ENCODE measurements around the gene BNC2.

The BNC2 gene

DNA sequence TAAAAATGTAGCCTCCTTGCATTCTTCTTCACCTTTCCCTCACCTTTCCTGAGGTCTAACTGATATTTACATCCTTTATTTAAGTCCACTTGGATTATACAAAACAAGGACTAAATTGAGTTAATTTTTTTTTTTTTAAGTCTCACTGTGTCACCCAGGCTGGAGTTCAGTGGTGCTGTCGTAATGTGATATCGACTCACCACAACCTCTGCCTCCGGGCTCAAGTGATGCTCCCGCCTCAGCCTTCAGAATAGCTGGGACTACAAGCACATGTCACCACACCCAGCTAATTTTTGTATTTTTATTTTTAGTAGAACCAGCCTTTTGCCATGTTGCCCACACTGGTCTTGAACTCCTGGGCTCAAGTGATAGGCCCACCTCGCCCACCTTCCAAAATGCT lies 195.3 kb downstream of the BNC2 start:
- no peak for DNase-seq (ENCODE audit: low read depth in 2 of 2)

DNA sequence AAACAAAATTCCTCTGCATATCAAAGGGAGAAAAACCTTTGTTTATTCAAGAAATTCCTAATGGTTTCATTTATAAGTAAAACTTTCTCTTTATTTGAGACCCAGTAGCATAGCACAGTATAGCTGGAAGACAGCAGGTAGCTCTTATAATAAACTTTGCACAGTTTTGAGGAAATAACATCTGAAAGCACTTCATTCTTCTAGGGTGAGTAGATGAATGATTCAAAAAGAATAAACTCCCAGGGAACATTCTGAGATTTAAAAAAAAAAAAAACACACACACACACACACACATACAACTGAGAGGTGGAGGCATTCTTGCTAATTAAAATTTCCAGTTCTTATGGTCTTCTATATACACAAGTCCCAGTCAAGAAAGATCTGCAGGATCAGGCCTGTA lies 197.3 kb downstream of the BNC2 start:
- DNase-seq (ENCODE audit: low read depth in 2 of 2): no peak

DNA sequence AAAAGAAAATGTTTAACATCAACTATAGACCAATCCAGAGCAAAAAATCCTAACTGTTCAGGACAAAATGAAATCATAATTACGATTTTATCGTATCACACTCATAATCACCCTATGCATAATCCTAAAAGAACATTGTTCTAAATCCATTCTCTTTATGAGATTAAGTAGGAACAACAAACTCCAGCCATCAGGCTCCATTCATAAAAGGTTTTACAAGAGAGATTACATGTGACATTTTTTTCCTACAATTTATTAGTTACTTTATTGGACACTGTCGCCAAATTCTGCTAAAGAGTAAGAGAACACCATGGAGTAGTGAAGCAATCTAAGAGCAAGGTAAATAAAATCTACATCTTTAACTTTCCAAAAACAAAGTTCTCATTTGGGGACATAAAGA lies 198.0 kb downstream of the BNC2 start:
- DNase-seq (ENCODE audit: low read depth in 2 of 2): no peak

DNA sequence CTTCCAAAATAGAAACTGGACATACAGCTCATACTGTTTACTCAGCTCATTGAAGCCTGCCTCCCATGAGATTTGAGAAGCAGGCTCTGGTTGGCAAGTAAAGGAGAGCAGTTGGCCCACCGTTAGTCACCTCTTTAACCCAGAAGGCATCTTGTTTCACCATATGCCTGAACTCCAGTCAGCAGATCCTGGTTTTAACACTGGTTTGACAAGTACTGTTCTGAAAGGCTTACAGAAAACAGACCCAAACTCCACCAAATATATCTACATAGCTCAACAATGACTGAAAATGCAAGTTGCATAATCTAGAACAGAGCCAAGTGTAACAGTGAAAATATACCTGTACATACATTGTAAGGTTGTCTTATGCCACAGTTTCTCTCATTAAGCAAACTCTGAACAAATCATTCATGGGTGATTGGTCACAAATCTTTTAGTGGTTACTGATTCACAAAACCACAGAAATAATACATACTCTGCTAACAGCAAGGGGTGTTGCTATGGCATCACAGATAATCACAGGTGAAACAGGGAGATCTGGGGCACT lies 198.8 kb downstream of the BNC2 start:
- no peak for DNase-seq (ENCODE audit: low read depth in 2 of 2)

- no peak for DNase-seq (ENCODE audit: low read depth in 2 of 2)
These were observed 199.7 kb downstream of the BNC2 start for GRCh38 chr9:16670791-16671190.

GRCh38 chr9:16668734-16669295 lies 201.7 kb downstream of the BNC2 start:
- no peak for DNase-seq (ENCODE audit: low read depth in 2 of 2)

DNA sequence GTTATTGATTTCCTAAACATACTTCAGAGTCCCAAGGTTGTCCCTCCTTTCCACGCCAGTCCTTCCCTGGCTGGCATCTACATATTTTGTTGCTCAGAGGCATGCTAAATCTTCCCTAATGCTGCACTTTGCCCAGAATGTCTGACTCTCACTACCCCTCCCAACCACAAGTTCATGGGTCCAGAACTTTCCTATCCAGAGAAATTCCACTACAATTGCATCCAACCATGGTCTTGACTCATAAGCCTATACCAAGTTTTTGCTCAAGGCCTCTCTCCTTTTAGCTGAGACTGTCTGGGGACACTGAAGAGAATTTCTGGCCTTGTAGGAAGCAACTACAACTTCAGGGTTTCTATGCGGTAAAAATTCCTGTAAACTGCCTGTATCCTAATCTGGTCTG lies 206.3 kb downstream of the BNC2 start:
- no peak for DNase-seq (ENCODE audit: low read depth in 2 of 2)

GRCh38 chr9:16661816-16662215 lies 208.7 kb downstream of the BNC2 start:
- no peak for DNase-seq (ENCODE audit: low read depth in 2 of 2)

DNA sequence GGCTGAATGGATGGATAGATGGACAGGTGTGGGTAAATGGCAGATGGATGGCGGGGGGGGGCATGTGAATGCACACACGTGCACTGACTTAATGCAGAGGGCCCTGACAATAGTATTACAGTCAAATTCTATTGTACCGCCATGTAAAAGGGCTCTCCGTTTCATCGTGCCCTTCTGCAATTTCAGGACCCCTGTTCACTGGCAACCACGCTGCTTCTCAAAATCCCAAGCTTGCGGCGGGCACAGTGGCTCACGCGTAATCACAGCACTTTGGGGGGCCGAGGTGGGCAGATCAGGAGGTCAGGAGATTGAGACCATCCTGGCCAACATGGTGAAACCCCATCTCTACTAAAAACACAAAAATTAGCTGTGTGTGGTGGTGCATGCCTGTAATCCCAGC lies 211.4 kb downstream of the BNC2 start:
- DNase-seq (ENCODE audit: low read depth in 2 of 2): no peak

DNA sequence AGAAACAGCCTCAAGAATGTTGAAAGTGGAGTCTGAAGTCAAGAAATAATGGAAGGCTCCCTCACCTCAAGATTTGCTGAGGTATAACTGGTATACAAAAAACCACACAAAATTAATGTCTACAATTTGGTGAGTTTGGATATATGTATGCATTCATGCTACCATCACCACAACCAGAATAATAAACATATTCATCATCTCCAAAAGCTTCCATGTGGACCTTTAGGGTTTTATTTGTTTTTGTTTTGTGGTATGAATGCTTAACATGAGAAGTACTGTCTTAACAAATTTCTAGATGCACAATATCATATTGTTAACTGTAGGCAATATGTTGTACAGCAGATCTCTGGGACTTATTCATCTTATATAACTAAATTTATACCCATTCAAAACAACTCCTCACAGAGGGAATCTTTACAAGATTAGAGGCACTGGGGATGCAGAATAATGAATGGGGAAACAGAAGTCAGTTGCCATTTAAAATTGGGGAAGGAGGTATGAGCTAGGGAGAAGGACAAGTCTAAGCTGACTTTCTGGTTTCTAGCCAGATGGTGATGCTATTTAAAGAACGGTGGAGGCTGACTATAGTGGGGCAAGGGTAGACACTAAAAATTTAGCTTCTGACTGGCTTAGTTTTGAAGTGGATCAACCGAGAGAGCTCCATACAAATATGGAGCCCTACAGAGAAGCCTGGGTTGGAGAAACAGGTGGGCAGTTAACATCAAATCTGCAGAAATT lies 213.9 kb downstream of the BNC2 start:
- DNase-seq (ENCODE audit: low read depth in 2 of 2): no peak

DNA sequence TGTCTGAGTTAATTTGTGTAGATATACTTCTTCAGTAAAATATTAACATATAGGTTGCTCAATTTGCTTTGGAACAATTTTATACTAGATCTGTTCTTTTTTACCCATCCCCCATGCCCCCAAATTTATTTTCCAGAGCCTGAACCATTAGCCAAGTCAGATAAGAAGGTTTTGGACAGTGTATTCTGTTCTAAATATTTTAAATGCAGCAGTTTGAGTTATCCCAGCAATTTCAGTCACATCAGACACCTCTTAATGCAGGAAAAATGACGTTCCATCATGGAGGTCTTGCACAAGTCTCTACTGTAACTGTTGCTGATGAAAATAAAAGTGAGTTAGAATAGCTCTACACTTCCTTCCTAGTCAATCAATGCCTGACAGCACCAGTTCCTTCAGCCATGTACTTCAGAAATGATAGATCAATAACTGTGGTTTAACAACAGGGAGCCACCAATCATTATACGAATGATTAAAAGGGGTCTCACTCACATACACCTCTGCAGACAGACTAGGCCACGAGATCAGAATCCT lies 215.8 kb downstream of the BNC2 start:
- DNase-seq (ENCODE audit: low read depth in 2 of 2): no peak

GRCh38 chr9:16653491-16654399 lies 216.7 kb downstream of the BNC2 start:
- DNase-seq (ENCODE audit: low read depth in 2 of 2): no peak

- DNase-seq (ENCODE audit: low read depth in 2 of 2): no peak
These were observed 217.9 kb downstream of the BNC2 start for GRCh38 chr9:16652582-16652981.

DNA sequence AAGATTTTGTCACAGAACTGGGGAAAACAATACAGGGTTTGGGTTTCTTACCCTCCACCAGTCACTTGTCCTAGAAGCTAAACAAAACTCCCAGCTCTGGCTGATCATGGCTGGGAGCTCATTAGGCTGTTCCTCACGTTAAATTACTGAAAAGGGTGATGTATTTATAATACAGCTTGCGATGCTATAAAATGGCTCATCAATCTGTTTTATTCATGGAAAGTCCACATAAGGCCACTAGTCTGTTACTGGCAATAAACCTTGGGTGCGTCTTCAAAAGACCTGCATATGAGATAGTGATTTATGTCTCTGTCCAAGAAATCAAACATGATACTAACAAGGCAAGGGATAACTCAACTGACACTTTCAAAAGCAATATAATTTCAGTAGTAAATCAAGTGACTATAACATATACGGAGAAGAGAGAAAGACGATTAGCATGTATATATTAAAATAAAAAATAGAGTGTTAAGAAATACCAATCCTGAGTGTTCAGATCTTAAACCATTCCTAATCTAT lies 219.0 kb downstream of the BNC2 start:
- DNase-seq (ENCODE audit: low read depth in 2 of 2): no peak

DNA sequence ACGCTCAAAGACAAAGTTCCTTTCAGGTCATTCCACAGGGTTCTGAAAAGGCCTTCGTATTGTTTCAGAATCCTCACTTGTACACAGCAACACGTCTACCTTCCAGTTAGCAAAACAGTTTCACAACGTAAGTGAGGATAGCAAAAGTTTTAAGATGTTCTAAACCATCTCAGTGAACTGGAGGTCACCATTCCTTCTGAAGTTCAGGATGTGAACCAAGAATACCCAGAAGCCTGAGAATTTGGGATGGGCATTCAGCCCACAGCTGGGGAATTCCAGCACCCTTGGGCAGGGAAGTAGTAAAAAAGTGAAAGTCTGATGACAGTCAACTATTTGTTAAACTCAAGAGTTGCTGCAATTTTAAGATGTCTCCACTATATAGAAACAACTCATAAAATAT lies 224.5 kb downstream of the BNC2 start:
- DNase-seq (ENCODE audit: low read depth in 2 of 2): no peak

GRCh38 chr9:16642421-16643109 lies 227.9 kb downstream of the BNC2 start:
- no peak for DNase-seq (ENCODE audit: low read depth in 2 of 2)

DNA sequence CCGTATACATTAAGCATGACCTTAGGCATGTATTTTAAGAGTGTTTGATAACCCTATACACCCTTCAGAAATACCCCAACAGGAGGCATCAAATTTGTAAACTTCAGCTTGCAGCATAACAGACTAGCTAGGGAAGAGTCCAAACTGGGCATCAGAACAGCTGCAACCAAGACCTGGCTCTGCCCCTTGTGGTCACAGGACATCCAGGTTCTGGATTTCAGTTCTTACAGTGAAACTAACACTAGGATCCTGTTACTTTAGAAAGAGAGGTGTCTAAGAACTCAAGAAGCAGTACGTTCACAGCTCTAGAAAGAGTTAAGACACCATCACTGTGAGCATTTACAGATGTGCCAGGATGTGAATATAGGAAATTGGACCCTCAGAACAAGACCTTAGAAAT lies 229.8 kb downstream of the BNC2 start:
- DNase-seq (ENCODE audit: low read depth in 2 of 2): no peak

DNA sequence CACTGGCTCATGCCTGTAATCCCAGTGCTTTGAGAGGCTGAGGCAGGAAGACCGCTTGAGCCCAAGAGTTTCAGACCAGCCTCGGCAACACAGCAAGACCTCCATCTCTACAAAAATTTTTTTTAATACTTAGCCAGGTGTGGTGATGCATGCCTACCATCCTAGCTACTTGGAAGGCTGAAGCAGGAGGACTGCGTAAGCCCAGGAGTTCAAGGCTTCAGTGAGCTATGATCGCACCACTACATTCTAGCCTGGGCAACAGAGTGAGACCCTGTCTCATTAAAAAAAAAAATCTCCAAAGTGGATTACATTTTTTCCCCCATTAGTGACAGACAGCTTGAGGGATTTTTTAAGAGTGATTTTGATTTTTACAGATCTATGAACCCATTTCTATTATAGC lies 230.8 kb downstream of the BNC2 start:
- no peak for DNase-seq (ENCODE audit: low read depth in 2 of 2)

DNA sequence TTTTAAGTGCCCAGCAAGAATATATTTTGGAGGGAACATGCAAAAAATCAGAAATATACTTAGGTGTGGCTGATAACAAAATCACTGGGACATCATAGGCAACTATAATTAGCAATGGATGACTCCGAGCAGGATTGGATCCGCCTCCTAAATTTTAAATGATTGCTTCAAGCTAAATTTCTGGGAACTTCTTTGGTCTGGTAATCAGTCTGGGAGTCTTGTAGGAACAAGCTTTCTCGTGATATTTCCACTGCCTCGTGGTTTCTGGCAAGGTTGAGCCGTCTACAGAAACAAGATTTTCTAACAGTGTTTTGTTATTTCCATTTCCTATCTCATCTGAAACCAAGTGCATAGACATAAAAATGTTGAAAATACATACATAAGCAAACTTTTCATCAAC lies 232.6 kb downstream of the BNC2 start:
- no peak for DNase-seq (ENCODE audit: low read depth in 2 of 2)

- no peak for DNase-seq (ENCODE audit: low read depth in 2 of 2)
These were observed 233.3 kb downstream of the BNC2 start for GRCh38 chr9:16637218-16637617.

GRCh38 chr9:16633794-16634193 lies 236.7 kb downstream of the BNC2 start:
- no peak for DNase-seq (ENCODE audit: low read depth in 2 of 2)
